ENCODE measurements around the gene WASF2.

GRCh38 chr1:27427816-27428315 lies 62.1 kb downstream of the WASF2 start:
- TF ChIP-seq CTCF (IDR thresholded peaks at IDR 0.05; ENCODE audit: low read depth, low read length) (no peak), MAX (IDR thresholded peaks at IDR 0.05; ENCODE audit: low read depth, low read length) (no peak), POLR2A (IDR thresholded peaks at IDR 0.05; ENCODE audit: extremely low read depth, insufficient read length) (no peak), MYC (IDR thresholded peaks at IDR 0.05; ENCODE audit: low read depth, low read length) (no peak)
